ENCODE results near the gene EEPD1.
"Not testable (repeated sequence)": the region's sequence is repeated elsewhere in the genome, so short reads cannot be mapped to it uniquely, and the experiment has no call there.

Gene EEPD1

DNA sequence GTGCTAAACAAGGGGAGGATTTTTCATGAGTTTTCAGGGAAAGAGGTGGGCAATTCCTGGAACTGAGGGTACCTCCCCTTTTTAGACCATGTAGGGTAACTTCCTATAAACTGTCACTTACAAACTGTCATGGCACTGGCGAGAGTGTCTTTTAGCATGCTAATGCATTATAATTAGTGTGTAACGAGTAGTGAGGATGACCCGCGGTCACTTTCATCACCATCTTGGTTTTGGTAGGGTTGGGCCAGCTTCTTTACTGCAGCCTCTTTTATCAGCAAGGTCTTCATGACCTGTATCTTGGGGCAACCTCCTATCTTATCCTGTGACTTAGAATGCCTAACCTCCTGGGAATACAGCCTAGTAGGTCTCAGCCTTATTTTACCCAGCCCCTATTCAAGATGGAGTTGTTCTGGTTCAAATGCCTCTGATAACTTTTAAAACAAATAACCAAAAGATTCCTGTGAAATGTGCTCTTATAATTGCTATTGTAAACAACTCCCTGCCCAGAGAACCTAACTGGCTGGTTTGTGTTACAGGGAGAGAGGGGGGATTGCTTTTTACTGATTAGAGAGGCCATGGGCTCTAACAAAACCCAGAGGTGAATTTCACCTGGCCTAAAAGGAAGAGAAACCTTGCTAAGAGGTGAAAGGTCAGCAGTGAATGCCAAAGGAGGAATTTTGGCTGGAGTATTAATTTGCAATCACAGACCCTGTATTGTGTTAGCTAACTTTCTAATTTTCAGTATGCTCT is 64.3 kb downstream of the EEPD1 start:
- FAIRE-seq = no peak

DNA sequence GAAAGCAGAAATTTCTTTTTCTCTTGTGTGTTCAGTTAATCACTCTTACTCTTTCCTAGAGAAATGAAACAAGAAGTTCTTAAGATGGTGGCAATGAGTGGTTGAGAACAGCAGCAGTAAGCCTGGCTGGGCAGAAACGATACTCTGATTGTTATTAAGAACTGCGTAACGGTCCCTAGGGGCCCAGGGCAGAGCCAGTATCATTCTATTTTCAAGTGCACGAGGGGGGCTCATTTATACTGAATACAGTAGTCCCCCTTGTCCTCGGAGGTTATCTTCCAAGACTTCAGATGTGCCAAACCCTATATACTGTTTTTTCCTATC is 64.9 kb downstream of the EEPD1 start:
- FAIRE-seq = no peak

DNA sequence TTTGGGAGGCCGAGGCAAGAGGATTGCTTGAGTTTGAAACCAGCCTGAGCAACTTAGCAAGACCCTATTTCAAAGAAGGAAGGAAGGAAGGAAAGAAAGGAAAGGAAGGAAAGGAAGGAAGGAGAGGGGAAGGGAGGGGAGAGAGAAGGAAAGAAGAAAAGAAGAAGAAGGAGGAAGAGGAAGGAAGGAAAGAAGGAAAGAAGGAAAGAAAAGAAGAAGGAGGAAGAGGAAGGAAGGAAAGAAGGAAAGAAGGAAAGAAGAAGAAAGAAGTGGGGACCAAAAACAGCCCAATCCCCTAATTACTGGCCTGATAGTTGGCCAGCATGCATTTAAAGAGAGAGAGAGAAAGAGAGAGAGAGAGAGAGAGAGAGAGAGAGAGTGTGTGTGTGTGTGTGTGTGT is 66.4 kb downstream of the EEPD1 start:
- FAIRE-seq = no peak

GRCh38 chr7:36223851-36224250 is 70.8 kb downstream of the EEPD1 start:
- FAIRE-seq = no peak

- no peak for FAIRE-seq
Measured at GRCh38 chr7:36224934-36225858, 72.1 kb downstream of the EEPD1 start.

GRCh38 chr7:36226151-36226550 is 73.1 kb downstream of the EEPD1 start:
- no peak for FAIRE-seq

- no peak for FAIRE-seq
Measured at GRCh38 chr7:36227223-36227622, 74.2 kb downstream of the EEPD1 start.

GRCh38 chr7:36228039-36228438 is 75.0 kb downstream of the EEPD1 start:
- no peak for FAIRE-seq

DNA sequence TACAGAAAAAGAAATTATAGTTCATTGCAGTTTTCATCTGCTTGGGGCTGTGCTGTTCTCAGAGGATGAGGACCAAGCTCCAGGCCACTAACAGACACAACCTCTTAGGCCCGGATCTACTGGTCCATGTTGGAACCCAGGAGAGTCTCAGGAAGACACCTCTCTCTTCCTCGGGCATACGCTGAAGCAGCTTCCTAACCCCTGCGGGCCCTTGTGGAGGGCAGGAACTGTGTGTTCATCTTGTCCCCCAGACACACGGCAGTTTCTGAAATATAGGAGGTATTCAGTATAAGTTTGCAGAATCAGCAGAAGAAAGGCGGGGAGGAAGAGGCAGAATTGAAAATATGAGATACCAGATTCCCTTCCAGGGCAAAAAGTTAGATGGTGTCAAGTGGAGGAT is 78.4 kb downstream of the EEPD1 start:
- FAIRE-seq = no peak

GRCh38 chr7:36232555-36232954 is 79.5 kb downstream of the EEPD1 start:
- FAIRE-seq = no peak

DNA sequence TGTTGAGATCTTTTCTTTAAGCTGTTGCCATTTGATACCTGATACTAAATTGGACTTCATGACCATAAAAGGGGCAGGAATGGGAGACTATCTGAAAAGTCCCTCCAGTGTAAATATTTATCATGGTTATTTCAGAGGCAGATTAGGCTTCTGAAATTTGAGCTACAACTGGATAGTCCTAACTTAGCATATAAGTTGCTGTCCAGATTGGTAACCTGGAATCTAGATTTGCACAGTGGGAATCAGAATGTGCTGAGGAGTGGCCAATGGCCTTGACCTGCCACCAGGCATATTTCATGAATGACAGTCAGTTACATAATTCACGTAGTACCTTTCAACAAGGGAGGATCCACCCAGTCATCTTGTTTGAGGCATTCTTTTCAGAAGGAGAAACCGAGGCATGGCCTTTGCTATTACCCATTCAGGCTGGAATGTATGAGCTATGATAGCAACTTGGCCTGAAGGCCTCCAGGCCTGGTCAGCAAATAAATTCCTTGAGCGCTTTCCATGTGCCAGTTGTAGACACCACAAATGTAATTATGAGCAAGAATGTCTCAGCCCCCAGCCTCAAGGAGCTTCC is 80.0 kb downstream of the EEPD1 start:
- FAIRE-seq = no peak

- FAIRE-seq = no peak
Measured at GRCh38 chr7:36236073-36236472, 83.0 kb downstream of the EEPD1 start.

- FAIRE-seq = no peak
Measured at GRCh38 chr7:36238138-36238537, 85.1 kb downstream of the EEPD1 start.

- FAIRE-seq = not testable (repeated sequence)
Measured at GRCh38 chr7:36243356-36243755, 90.3 kb downstream of the EEPD1 start.

DNA sequence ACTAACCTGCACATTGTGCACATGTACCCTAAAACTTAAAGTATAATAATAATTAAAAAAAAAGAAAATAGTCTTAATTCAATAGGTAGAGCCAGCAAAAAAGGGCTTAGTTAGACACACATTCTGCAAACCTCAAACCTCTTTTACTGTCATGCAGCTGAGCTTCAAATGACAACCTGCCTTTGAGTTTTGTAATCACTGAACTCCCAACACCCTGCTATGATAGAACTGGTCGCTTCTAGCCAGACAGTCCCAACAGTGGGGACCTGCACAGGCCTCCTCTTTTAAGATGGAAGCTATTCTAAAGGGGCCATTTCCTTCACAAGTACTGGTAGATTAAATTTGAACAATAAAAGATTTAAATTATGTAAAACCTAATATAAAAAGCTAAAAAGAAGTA is 90.9 kb downstream of the EEPD1 start:
- FAIRE-seq = not testable (repeated sequence)

- no peak for FAIRE-seq
Measured at GRCh38 chr7:36244429-36244828, 91.4 kb downstream of the EEPD1 start.

GRCh38 chr7:36245684-36246299 is 92.7 kb downstream of the EEPD1 start:
- no peak for FAIRE-seq

DNA sequence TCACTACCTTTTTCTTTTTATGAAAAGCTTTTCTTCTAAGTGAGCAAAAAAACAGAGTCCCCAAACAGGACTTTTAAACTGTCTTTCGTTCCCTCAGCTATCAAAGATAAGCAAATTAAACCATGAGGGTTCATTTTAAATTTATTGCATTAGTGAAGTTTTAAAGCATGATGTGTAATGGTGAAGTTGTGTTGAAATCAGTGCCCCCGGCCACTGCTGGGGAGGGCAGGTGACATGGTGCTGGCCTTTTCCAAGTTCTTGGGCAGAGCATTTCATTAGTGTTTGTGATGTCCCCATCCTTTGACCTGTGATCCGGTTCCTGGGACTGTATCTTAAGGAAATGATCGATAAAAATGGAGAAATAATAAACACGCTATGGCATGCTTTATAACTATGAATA is 96.0 kb downstream of the EEPD1 start:
- FAIRE-seq = no peak

DNA sequence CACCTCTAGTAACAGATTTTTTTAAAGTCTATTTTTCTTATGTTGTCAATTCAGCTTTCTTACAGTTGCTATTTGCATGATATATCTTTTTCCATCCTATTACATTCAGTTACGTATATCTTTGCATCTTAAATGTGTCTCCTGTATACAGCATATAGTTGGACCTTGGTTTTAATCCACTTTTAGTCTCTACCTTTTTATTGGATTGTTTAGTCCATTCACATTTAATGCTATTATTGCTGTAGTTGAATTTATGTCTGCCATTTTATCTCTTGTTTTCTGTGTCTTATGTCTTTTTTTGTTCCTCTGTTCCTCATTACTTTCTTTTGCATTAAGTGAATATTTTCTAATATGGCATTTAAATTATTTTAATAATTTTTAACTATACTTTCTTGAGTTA is 100.6 kb downstream of the EEPD1 start:
- FAIRE-seq = peak; percentile 21

DNA sequence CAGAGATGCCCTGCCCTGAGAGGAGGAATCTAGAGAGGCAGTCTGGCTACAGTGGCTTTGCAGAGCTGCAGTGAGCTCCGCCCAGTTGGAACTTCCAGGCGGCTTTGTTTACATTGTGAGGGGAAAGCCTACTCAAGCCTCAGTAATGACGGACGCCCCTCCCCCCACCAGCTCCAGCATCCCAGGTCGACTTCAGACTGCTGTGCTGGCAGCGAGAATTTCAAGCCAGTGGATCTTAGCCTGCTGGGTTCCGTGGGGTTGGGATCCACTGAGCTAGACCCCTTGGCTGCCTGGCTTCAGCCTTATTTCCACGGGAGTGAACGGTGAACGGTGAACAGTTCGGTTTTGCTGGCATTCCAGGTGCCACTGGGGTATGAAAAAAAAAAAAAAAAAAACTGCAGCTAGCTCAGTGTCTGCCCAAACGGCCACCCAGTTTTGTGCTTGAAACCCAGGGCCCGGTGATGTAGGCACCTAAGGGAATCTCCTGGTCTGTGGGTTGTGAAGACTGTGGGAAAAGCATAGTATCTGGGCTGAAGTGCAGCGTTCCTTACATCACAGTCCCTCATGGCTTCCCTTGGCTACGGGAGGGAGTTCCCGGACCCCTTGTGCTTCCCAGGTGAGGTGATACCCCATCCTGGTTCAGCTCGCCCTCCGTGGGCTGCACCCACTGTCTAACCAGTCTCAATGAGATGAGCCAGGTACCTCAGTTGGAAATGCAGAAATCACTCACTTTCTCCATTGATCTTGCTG is 105.6 kb downstream of the EEPD1 start:
- not testable (repeated sequence) for FAIRE-seq

DNA sequence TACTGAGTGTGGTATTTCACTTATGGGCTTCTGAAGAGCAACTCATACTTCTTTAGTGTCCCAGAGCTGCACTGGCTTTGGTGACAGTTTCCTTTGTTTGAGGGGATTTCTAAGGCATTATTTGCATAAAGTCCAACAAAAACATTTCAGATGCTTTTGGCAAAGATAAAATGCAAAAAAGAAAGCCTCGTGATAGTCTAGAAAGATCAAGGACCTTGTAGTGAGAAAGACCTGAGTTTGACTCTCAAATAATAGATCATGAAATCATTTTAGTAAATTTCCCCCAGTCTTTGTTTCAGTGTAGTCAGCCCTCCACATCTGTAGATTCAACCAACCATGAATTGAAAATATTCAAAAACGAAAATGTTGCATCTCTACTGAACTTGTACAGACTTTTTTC is 107.4 kb downstream of the EEPD1 start:
- FAIRE-seq = no peak

DNA sequence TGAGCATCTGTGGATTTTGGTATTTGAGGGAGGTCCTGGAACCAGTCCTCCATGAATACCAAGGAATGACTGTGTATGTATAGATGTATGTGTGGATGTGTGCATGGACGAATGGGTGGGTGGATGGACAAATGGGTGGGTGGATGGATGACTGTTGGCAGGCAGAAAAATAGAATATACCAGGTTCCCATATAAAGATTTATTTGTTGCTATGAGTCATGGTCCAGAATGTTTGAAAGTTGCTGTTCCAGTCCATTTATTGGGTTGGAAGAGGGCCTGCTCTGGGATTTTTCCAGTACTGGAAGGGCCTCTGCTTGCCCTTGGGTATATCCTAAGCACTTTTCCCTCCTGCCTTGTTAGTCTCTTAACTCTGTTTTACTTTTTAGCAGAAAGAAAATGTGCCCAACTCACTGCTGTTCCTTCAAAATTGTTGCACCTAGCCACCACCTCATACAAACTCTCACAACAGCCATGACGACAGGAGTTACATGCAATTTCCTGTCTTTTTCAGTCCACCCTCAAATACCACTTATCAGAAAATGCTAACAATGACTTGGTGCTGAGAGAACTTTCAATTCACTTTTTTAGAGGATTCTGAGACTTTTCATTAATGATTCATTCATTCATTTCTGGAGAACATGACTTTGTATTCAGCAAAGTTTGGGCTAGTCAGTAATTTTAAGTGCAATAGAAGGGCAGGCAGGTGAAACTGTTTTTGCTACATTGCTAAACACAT is 108.1 kb downstream of the EEPD1 start:
- FAIRE-seq = no peak

Data from islet of Langerhans (tissue), 1 donor.